Hepatic stellate cell (primary cell): ENCODE data around the gene ERBB3.
"Not testable (repeated sequence)": the region's sequence is repeated elsewhere in the genome, so short reads cannot be mapped to it uniquely, and the experiment has no call there.

Experiments used
- DNase-seq: peaks from one replicate; pipeline ENCODE4 v3.0.0; 2011; ENCODE audit warnings: low spot score

The ERBB3 gene

DNA sequence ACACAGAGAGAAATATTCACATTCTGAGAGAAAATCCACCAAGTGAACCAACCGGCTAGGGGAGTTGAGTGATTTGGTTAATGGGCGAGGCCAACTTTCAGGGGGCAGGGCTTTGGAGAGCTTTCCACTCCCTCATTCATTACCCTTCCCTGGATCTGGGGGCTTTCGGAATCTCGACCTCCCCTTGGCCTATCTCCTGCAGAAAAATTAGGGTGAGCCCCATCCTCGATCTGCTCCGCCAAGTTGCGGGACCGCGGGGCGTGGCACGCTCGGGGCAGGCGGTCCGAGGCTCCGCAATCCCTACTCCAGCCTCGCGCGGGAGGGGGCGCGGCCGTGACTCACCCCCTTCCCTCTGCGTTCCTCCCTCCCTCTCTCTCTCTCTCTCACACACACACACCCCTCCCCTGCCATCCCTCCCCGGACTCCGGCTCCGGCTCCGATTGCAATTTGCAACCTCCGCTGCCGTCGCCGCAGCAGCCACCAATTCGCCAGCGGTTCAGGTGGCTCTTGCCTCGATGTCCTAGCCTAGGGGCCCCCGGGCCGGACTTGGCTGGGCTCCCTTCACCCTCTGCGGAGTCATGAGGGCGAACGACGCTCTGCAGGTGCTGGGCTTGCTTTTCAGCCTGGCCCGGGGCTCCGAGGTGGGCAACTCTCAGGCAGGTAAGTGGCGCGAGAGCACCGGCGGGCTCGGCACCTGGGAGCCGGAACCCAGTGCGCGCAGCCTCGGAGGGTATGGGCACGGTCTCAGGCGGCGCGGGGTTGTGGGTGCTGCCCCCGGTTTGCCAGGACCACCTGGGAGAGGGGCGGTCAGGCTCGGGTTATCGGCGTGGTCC lies at the start of gene ERBB3:
Gene ERBB3, plus strand, starts transcription at position 443 of the 833 bp plus-strand sequence. Its CDS starts 136 bp downstream, at position 579.
- DNase-seq, result peak; percentile 94

DNA sequence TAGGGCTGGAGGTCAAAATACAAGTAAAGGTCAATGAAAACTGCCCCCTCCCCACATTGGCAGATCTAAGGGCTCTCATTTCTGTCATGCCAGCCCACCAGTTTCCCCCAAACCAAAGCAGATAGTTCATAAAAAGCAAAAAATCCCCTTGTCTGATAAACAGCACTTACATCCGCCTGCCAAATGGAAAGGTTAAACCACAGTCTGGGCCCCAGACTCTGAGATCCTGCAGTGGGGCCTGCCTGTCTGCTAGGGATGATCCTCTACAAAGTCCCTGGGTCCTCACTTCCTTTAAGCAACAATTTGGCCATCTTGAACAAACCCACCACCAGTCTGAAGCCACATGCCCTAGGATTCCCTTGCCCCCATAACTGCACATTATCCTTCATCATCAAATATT lies 48.0 kb upstream of the ERBB3 start:
- DNase-seq, result no peak

DNA sequence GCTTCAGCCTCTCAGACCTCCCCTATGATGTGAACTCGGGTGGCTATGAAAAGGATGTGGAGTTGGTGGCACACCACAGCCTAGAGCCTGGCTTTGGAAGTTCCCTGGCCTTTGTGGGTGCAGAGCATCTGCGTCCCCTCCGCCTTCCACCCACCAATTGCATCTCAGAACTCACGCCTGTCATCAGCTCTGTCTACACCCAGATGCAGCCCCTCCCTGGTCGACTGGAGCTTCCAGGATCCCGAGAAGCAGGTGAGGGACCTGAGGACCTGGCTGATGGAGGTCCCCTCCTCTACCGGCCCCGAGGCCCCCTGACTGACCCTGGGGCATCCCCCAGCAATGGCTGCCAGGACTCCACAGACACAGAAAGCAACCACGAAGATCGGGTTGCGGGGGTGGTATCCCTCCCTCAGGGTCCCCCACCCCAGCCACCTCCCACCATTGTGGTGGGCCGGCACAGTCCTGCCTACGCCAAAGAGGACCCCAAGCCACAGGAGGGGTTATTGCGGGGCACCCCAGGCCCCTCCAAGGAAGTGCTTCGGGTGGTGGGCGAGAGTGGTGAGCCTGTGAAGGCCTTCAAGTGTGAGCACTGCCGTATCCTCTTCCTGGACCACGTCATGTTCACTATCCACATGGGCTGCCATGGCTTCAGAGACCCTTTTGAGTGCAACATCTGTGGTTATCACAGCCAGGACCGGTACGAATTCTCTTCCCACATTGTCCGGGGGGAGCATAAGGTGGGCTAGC lies 45.2 kb upstream of the ERBB3 start:
- DNase-seq, result no peak

DNA sequence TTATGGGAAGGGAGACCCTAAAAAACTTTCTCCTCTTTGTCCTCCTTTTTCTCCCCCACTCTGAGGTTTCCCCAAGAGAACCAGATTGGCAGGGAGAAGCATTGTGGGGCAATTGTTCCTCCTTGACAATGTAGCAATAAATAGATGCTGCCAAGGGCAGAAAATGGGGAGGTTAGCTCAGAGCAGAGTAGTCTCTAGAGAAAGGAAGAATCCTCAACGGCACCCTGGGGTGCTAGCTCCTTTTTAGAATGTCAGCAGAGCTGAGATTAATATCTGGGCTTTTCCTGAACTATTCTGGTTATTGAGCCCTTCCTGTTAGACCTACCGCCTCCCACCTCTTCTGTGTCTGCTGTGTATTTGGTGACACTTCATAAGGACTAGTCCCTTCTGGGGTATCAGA lies 42.8 kb upstream of the ERBB3 start:
- DNase-seq, result no peak

DNA sequence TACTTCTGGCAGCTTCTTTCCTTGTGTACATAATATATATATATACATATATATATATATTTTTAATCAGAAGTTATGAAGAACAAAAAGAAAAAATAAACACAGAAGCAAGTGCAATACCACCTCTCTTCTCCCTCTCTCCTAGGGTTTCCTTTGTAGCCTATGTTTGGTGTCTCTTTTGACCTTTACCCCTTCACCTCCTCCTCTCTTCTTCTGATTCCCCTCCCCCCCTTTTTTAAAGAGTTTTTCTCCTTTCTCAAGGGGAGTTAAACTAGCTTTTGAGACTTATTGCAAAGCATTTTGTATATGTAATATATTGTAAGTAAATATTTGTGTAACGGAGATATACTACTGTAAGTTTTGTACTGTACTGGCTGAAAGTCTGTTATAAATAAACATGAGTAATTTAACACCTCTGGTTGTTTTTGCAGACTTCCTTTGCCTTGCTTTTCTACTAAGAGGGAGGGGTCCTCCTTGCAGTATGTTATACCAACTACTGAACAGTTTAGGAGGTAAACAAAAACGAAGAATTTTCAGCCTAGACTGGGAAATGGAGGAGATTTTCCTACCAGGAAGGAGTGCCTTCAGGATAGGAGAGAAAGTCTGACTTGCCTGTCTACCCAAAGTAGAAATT lies 41.8 kb upstream of the ERBB3 start:
- DNase-seq, result no peak

DNA sequence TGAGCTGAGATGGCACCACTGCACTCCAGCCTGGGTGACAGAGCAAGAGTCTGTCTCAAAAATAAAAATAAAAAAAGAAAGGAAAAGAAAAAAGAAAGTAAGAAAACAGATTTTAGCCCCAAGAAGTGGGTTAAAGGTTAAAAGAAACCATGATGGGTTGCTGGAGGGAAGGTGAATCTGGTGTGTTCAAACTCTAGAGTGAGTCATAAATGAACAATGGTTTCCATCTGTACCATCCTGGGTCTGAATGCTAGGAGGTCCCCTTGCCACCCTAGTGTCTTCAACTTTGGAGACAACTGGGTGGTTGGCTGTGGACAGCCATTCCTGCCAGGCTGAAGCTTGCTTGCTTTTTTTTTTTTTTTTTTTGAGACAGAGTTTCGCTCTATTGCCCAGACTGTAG lies 39.8 kb upstream of the ERBB3 start:
- no peak for DNase-seq

DNA sequence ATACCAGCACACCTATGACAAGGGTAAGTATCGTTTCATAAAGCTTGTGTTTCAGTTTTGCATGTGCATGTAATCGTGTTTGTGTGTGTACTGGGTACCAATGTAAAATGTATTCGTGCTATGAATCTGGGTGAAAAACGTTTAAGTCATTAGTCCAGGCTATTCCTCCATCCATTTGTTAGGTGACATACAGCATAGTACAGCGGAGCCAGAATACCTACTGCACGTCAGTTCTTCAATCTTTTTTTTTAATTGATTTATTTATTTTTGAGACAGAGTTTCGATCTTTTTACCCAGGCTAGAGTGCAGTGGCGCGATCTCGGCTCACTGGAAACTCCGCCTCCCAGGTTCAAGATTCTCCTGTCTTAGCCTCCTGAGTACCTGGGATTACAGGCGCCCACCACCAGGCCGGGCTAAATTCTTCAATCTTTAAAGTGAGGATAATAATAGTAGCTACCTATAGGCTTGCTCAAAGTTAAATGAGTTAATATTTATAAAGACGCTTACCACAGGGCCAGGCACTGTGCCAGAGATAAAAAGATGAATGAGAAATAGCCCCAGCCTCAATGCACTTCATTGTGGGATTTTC lies 38.9 kb upstream of the ERBB3 start:
- no peak for DNase-seq

DNA sequence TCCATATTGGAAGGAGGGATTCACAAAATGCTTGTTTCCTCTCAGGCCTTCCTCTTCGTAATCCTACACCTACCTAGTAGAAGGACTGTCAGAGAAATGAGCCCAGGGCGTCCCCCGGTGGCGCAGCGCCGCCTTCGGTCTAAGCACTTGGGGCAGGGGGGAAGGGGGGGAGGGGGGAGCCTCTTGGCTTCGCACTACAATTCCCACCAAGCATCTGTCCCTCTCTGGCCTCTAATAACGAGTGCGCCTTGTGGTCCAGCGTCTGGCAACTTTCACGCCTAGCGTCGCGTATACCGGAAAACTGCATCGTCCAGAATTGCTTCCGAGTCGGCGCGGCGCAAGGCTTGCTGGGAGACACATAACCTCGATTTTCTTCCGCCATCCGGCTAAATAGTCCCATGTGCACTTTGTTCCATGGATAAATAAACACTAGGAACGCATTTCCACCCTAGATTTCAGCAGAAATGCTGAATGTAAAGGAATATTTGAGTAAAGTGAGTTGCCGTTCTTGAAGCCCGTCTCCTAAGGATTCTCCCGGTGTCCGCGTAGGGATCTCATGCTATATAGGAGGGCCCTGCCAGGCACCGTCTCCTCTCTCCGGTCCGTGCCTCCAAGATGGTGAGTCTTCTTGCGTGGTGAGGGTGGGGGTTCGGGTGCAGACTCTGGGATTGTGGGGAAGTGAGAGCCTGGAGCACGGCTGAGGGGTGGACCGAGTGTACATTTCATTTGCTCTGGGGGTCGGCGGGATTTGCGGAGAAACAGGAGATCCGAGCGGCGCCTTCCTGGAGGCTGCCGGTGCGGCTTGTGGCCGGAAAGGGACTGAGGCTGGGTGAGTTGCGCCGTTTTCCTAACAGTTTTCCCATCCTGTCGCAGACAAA lies 38.2 kb upstream of the ERBB3 start, which contains the start of gene RPS26:
Gene RPS26, plus strand, starts transcription at position 367 of the 878 bp plus-strand sequence. Its CDS starts 249 bp downstream, at position 616.
- DNase-seq, result peak; percentile 88

DNA sequence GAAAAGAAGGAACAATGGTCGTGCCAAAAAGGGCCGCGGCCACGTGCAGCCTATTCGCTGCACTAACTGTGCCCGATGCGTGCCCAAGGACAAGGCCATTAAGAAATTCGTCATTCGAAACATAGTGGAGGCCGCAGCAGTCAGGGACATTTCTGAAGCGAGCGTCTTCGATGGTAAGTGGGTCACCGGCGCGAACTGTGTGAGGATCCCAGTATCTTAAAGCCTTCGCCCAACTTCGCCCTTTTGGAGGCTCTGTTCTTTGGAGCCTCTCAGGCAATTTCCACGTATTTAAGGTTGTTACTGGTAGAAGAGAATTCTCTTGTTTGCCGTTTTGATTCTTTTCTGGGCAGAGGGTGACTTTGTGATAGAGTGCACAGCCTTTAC lies 37.5 kb upstream of the ERBB3 start:
- not testable (repeated sequence) for DNase-seq

DNA sequence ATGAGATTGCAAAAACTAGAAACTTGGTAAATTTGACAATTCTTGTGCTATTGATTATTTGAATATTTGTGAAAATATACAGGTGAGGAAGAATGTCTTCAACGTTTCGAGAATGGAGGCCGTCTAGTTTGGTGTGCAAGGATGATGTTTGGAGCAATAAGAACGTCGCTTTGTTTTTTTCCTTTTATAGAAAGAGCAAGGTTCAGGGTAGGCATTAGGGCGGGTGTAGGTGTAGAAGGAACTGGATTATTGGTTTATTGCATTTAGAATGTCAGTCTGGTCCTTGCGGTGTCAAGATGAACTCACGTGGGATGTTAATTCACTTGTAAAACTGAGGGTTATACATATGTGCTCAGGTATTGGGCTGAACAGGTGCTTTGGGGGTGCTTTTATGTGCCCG lies 37.1 kb upstream of the ERBB3 start:
- DNase-seq, result no peak

DNA sequence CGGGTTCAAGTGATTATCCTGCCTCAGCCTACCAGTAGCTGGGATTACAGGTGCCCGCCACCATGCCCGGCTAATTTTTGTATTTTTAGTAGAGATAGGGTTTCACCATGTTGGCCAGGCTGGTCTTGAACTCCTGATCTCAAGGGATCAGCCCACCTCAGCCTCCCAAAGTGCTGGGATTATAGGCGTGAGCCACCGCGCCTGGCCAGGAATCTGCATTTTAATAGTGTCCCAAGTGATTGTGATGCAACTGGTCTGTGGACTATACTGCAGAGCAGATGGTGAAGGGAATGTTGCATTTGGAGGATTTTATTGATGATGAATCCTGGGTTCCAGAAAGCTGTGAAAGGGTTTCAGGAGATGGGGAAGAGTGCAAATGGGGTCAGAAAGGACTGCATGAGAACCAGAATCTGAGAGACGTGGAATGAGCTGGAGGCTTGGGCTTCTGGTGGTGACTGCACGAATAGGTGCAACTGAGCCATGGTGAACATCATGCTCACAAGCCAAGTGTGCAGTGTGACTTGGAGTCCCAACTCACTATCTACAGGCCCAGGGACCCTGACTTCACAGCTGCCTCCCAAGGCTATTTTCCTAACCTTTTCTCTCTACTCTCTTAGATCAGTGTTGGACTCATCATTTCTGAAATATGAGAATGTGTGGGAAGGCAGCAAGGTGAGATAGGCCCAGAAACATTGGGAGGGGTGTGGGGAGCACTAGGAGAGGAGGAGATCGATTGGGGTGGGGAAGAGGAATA lies 33.8 kb upstream of the ERBB3 start:
- DNase-seq, result no peak

DNA sequence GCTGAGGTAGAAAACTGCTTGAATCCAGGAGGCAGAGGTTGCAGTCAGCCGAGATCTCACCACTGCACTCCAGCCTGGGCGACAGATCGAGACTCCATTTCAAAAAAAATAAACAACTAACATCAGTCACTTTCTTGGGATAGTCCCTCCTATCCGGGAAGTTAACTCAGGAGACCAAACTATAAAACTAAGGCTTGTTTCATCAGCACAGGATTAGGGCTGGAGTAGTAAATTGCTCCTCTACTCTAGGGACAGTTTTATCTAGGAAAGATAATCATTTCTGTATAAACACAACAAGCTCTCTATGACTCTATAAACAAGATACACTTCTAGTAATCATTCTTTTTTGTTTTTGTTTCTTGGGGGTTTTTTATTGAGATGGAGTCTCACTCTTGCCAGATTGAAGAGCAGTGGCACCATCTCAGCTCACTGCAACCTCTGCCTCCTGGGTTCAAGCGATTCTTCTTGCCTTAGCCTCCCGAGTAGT lies 26.5 kb upstream of the ERBB3 start:
- peak; percentile 16 for DNase-seq

DNA sequence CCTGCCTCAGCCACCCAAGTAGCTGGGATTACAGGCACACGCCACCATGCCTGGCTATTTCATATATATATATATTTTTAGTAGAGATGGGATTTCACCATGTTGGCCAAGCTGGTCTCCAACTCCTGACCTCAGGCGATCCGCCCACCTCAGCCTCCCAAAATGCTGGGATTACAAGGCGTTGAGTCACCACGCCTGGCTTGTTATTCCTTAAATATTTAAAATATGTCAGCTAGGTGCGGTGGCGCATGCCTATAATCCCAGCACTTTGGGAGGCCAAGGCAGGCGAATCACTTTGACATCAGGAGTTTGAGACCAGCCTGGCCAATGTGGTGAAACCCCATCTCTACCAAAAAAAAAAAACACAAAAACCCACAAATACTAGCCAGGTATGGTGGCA lies 20.0 kb upstream of the ERBB3 start:
- DNase-seq, result not testable (repeated sequence)

DNA sequence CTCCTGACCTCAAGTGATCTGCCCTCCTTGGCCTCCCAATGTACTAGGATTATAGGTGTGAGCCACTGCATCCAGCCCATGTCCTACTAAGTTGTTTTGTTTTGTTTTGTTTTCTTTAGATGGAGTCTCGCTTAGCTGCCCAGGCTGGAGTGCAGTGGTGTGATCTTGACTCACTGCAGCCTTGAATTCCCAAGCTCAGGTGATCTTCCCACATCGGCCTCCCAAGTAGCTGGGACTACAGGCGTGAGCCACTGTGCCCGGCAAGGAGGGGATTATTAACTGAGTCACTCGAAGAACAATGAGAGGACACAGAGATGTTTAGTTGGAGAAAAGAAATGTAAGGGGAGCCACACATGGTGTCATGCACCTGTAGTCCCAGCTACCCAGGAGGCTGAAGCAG lies 18.0 kb upstream of the ERBB3 start:
- DNase-seq, result no peak

DNA sequence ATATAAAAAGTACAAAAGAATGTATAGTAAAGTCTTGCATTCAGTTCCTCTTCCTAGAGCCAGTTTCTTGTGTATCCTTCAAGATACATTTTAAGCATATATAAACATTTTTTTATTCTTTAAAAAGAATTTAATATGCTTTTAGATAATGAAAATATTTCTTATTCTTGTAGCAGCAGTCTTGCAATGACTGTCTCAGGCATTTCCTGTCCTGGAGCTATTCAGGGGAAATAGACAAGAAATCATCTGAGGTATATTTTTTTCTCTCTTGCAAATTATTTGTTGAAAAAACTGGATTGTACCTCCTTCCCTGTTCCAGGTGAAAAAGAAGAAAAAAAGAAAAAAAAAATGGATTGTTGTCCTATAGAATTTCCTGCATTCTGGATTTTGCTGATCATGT lies 17.0 kb upstream of the ERBB3 start:
- DNase-seq, result peak; percentile 33

DNA sequence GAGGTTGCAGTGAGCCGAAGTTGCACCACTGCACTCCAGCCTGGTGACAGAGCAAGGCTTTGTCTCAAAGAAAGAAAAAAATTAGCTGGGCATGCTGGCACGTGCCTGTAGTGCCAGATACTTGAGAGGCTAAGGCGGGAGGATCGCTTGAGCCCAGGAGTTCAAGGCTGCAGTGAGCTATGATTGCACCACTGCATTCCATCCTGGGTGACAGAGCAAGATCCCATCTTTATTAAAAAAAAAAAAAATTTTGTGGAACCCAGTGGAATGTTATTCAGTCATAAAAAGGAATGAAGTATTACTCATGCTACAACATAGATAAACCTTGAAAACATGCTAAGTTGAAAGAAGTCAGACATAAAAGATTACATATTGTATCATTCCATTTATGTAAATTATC lies 8.3 kb upstream of the ERBB3 start:
- no peak for DNase-seq

DNA sequence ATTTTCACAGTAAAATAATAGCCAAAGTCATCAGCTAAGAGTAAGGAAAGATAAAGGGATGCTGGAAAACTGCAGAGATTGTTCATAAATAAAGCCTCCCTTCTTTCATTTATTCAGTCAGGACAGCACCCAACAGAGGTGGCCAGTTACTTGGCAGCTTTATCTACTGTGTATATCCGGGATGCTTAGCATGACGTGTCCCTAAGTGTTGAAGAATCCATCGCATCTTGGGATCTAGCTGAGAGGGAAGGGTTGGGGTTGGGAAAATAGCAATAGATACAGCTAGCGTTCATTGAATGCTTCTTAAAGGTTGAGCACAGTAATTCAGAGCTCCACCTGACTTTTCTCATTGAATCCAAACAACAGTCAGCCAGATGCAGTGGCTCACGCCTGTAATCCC lies 5.6 kb upstream of the ERBB3 start:
- no peak for DNase-seq

DNA sequence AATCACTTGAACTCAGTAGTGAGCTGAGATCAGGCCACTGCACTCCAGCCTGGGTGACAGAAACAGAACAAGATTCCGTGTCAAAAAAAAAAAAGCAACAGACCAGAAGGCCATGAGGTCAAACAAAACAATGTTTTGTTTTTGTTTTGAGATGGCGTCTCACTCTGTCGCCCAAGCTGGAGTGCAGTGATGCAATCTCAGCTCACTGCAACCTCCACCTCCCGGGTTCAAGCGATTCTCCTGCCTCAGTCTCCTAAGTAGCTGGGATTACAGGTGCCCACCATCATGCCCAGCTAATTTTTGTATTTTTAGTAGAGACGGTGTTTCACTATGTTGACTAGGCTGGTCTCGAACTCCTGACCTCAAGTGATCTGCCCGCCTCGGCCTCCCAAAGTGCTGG lies 2.0 kb upstream of the ERBB3 start:
- not testable (repeated sequence) for DNase-seq

DNA sequence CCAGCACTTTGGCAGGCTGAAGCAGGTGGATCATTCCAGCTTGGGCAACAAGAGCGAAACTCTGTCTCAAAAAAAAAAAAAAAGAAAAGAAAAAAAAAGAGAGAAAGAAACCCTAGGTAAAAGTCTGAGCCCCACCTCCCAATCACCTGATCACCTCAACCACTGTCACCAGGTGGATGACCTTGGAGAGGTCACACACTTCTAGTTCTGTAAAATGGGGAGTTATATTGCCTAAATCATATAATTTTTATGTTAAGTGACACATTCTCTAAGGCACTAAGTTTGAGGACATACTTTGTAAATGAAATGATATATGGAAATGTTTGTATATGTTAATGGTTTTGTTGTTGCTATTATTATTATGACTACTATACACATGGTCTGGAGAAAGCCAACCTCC lies 1.5 kb upstream of the ERBB3 start:
- DNase-seq, result no peak

DNA sequence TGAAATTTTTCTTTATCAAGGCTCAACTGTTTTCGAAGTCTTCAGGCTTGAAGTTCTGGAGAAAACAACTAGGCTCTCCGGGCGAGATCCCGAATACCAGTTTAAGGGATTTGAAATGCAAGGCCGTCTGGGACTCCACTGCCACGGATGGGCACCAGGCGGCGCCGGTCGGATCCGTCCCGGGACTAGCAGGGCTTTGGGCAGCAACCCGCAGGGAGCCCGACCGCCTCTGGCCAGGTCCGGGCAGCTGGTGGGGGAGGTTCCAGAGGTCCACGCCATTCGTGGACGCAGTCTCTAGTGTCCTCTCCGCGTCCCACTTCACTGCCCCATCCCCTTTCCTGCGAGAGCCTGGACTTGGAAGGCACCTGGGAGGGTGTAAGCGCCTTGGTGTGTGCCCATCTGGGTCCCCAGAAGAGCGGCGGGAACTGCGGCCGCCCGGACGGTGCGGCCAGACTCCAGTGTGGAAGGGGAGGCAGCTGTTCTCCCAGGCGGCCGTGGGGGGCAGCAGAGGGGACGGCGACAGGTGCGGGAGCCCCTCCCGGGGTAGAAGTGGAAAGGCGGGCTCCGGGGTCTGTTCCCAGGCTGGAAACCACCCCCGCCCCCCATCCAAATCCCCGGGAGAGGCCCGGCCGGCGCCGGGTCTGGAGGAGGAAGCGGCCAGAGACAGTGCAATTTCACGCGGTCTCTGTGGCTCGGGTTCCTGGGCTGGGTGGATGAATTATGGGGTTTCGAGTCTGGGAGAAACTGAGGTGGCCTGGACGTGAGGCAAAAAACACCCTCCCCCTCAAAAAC lies 838 bp upstream of the ERBB3 start:
- DNase-seq, result peak; percentile 89
